Lower leg skin (tissue), 3 donors: ENCODE data around the gene FILIP1L.

ENCODE experiments used
- POLR2A ChIP-seq, 2 donors: fragments of 450-650 bp; IDR thresholded peaks; one replicate each; pipeline ENCODE4 v1.6.1; 2016 to 2017; ENCODE audit warnings: antibody characterized with exemption in 2 of 2, mild to moderate bottlenecking in 1 of 2, moderate library complexity in 1 of 2
- TF ChIP-seq, protein P1 (sequence below), 3 donors: fragments of 450-650 bp; IDR thresholded peaks; one replicate each; pipeline ENCODE4 v1.5.1; 2016; ENCODE audit warnings: antibody characterized with exemption in 3 of 3, mild to moderate bottlenecking in 3 of 3, moderate library complexity in 2 of 3

DNA sequence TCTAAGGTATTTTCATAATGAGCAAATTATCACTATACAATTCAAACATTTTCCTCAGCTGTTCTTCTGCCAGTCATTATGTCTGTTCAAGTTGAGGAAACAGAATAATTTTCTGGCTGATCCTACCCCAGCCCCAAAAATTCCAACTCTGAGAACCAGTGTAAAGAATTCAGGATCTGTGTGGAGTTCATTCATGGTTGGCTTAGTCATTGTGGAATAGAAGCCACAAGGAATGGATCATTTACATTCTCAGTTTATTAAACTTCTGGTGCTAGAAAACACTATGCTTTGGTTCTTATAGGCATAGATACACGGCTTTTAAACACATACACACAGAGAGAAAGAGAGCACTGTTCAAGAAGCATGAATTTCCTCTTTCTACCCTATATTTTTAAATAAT lies 162.0 kb downstream of the FILIP1L start:
- TF ChIP-seq, protein P1, sequence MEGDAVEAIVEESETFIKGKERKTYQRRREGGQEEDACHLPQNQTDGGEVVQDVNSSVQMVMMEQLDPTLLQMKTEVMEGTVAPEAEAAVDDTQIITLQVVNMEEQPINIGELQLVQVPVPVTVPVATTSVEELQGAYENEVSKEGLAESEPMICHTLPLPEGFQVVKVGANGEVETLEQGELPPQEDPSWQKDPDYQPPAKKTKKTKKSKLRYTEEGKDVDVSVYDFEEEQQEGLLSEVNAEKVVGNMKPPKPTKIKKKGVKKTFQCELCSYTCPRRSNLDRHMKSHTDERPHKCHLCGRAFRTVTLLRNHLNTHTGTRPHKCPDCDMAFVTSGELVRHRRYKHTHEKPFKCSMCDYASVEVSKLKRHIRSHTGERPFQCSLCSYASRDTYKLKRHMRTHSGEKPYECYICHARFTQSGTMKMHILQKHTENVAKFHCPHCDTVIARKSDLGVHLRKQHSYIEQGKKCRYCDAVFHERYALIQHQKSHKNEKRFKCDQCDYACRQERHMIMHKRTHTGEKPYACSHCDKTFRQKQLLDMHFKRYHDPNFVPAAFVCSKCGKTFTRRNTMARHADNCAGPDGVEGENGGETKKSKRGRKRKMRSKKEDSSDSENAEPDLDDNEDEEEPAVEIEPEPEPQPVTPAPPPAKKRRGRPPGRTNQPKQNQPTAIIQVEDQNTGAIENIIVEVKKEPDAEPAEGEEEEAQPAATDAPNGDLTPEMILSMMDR (IDR thresholded peaks at IDR 0.05): no peak
- TF ChIP-seq POLR2A (IDR thresholded peaks at IDR 0.05): no peak
